Measurements from ENCODE around the gene GLG1. TPM values are rescaled to one million over a fixed set of nuclear protein-coding genes. Genes with fewer than 3 reads are reported as not detected.
A peak's percentile ranks its signal among the peaks of the same experiment; 100 is the strongest.

Gene GLG1
- total and polyA plus RNA-seq, 2 experiments from 2014 or later, result 140 to 167 TPM

DNA sequence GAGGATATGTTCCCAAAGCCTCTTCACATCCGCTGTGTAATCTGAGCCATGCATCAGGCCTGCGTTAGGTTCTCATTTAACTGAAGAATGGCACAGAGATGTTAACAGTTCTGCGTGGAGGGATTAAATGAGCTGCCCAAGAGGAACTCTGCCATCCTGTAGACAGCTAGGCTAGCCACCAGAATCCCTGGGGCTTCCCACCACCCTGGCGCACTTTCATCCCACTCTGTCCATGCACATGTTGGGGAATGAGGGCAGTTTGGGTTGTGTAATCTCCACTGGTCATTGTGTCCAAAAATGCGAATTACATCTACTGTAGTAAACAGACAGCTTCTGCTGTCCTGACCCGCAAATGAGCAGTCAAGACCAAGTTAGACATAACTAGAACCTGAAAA lies 1.0 kb upstream of the GLG1 start:
- Histone ChIP-seq H3K27me3 (no peaks in the 10 kb centered on the region), H3K4me3 (no peak overlapping the region), H3K9me3 (ENCODE audit: low read depth) (no peaks in the 10 kb centered on the region), H3K4me1 (ENCODE audit: low read depth) (peaks cover 18% of the 10 kb centered on the region), H3K36me3 (no peaks in the 10 kb centered on the region), H3K27ac (no peak overlapping the region)
- TF ChIP-seq, protein P1, sequence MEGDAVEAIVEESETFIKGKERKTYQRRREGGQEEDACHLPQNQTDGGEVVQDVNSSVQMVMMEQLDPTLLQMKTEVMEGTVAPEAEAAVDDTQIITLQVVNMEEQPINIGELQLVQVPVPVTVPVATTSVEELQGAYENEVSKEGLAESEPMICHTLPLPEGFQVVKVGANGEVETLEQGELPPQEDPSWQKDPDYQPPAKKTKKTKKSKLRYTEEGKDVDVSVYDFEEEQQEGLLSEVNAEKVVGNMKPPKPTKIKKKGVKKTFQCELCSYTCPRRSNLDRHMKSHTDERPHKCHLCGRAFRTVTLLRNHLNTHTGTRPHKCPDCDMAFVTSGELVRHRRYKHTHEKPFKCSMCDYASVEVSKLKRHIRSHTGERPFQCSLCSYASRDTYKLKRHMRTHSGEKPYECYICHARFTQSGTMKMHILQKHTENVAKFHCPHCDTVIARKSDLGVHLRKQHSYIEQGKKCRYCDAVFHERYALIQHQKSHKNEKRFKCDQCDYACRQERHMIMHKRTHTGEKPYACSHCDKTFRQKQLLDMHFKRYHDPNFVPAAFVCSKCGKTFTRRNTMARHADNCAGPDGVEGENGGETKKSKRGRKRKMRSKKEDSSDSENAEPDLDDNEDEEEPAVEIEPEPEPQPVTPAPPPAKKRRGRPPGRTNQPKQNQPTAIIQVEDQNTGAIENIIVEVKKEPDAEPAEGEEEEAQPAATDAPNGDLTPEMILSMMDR (IDR thresholded peaks at IDR 0.05; ENCODE audit: low read depth, low read length), result no peak
- DNase-seq (ENCODE audit: low read depth in 1 of 2, low spot score in 1 of 2), result peak in 1 of 2 donors; percentile 8

DNA sequence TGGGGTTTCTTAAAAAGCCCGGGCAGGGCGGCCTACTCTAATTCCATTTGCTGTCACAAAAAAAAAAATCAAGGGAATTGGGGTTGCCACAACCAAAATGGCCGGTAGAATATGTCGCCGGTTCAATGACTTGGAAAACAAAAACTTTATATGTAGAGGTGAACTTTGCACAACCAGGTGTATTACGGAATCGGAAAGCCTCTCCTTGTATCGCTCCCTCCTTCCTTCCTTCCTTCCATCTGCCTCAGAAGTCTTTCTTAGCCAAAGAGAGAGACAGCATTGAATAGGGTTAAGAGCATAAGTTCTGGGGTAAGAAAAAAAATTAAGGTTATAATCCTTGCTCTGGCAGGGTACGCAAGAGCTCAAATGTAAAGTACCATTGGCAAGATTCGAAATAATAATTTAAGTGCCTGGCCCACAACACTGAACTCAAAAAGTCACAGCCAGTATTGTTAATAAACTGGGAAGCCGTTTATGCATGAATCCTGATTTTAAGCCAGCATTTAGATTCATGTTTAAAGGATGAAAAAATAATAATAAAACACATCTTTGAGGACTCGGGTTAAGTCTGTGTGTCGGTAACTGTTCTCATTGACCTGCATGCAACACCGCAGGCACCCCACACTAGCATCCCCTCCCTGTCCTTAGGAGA lies 522 bp upstream of the GLG1 start:
- no peak for DNase-seq (ENCODE audit: low read depth in 1 of 2, low spot score in 1 of 2)
- Histone ChIP-seq H3K9me3 (ENCODE audit: low read depth) (no peaks in the 10 kb centered on the region), H3K27ac (peak overlapping the region; percentile 96), H3K4me1 (ENCODE audit: low read depth) (peaks cover 18% of the 10 kb centered on the region), H3K27me3 (no peaks in the 10 kb centered on the region), H3K36me3 (no peaks in the 10 kb centered on the region), H3K4me3 (peak overlapping the region; percentile 91)
- TF ChIP-seq, protein P1 (IDR thresholded peaks at IDR 0.05; ENCODE audit: low read depth, low read length), result no peak

DNA sequence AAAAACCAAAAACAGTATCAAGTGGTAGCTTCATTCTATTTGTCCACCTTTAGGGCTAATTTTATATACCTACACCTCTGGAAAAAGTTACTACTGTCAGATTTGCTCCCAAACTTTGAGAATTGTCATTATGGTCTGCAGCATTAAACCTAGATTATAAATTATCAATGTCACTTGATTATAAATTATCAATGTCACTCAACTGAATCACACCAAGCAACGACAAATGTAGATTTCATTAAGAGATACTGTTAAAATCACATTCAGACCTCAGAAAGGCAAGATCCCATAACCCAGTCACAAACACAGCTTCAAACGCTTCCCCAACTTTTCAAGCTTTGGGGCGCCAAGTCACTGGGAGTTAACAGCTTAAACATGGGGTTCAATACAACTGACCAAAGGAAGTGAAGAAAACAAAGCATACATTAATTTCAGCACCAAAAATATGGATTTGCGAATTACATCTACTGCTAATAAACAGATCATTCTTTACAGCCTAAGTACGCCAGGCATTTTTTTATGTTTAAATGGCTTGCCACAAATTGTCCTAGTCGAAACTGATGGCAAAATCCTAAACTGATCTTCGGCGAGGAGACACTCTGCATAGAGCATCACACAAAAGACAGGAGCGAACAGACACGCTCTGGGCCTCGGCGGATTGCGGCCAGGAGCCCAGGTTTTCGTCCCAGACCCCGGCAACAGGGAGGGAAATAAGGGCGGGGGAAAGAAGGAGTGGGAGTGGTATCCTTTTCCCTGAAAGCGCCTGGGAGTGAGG lies 981 bp downstream of the GLG1 start:
- H3K9me3 ChIP-seq (ENCODE audit: low read depth), result no peaks in the 10 kb centered on the region
- no peaks in the 10 kb centered on the region for H3K27me3 ChIP-seq
- H3K4me3 ChIP-seq, result peak overlapping the region; percentile 91
- H3K27ac ChIP-seq, result peak overlapping the region; percentile 96
- TF ChIP-seq, protein P1 (IDR thresholded peaks at IDR 0.05; ENCODE audit: low read depth, low read length), result no peak
- no peaks in the 10 kb centered on the region for H3K36me3 ChIP-seq
- DNase-seq (ENCODE audit: low read depth in 1 of 2, low spot score in 1 of 2), result no peak
- H3K4me1 ChIP-seq (ENCODE audit: low read depth), result peaks cover 18% of the 10 kb centered on the region

DNA sequence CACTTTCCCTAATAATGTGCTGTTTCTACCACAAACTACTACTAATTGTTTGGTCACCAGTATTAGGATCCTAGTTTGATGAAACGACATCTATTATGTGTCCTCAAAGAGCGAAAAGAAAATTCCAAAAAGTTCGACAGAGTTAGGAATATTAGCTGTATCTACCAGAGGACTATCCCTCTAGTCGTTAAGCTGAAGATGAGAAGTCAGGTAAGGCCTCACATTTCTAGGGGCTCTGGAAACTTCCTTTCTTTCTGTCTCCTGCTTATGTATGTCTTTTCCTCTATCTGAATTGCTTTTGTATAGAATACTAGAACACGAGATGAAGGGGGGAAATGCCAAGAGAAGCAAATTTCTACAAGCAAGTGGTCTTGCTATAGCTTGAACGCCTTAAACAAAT lies 1.6 kb downstream of the GLG1 start:
- TF ChIP-seq, protein P1 (IDR thresholded peaks at IDR 0.05; ENCODE audit: low read depth, low read length), result no peak
- no peaks in the 10 kb centered on the region for H3K27me3 ChIP-seq
- no peak for DNase-seq (ENCODE audit: low read depth in 1 of 2, low spot score in 1 of 2)
- H3K4me3 ChIP-seq, result peak overlapping the region; percentile 91
- H3K9me3 ChIP-seq (ENCODE audit: low read depth), result no peaks in the 10 kb centered on the region
- no peak overlapping the region for H3K27ac ChIP-seq
- H3K4me1 ChIP-seq (ENCODE audit: low read depth), result peaks cover 18% of the 10 kb centered on the region
- no peaks in the 10 kb centered on the region for H3K36me3 ChIP-seq

DNA sequence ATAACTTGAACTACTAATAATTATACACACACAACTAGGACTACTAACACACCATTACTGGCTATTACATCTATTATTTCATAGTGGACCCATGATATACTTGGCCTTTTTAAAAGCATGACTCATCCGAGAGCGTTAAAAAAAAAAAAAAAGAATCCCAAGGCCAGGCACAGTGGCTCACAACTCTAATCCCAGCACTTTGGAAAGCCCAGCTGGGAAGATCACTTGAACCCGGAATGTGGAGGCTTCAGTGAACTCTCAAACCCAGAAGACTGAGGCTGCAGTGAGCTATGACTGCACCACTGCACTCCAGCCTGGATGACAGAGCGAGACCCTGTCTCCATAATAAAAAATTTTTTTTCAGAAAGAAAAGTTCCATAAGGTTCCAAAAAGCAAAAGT lies 3.1 kb downstream of the GLG1 start:
- DNase-seq (ENCODE audit: low read depth in 1 of 2, low spot score in 1 of 2), result peak in 1 of 2 donors; percentile 40
- no peaks in the 10 kb centered on the region for H3K27me3 ChIP-seq
- no peak overlapping the region for H3K4me3 ChIP-seq

More for the DNA sequence above, 3.1 kb downstream of the GLG1 start:
- Histone ChIP-seq H3K27ac (no peak overlapping the region), H3K9me3 (ENCODE audit: low read depth) (no peaks in the 10 kb centered on the region), H3K36me3 (no peaks in the 10 kb centered on the region), H3K4me1 (ENCODE audit: low read depth) (peaks cover 18% of the 10 kb centered on the region)
- TF ChIP-seq, protein P1 (IDR thresholded peaks at IDR 0.05; ENCODE audit: low read depth, low read length), result no peak
